GM12801 (cell line): ENCODE data around the gene CCSER1.

ENCODE experiments used
- TF ChIP-seq, protein P1 (sequence below): IDR thresholded peaks from one replicate; pipeline ENCODE4 v1.5.1; 2011; ENCODE audit warnings: control low read depth; ENCODE audit not compliant: insufficient read length; ENCODE audit errors: extremely low read depth

CCSER1 gene

DNA sequence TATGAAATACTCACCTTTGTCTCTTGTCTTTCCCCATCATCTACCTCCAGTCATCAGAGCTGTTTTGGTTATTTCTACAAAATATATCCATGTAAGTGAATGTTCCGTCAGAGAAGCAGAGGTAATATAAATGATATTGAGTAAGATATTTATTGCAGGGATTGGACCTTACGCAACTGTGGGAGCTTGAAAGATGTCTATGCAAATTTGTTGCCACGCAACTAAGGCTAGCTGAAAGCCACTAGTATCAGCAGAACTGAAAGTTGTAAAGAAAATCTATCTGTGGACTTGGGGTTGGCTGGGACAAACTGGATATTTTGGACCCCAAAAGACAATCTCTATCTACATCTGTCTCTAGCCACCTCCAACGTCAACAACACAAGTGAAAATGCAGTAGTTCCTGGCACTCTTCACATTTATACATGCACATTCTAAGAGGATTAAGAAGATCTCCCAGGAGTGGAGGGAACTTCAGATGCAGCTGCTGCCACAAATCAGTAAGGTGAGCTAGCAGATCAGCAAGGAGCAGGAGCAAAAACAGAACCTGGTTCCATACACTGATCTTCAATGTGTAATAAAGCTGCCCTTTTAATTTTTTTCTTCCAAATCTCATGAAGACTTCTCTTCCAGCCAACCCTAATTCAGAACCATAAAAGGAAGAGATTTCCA, 8.5 kb upstream of the CCSER1 start:
- TF ChIP-seq, protein P1, sequence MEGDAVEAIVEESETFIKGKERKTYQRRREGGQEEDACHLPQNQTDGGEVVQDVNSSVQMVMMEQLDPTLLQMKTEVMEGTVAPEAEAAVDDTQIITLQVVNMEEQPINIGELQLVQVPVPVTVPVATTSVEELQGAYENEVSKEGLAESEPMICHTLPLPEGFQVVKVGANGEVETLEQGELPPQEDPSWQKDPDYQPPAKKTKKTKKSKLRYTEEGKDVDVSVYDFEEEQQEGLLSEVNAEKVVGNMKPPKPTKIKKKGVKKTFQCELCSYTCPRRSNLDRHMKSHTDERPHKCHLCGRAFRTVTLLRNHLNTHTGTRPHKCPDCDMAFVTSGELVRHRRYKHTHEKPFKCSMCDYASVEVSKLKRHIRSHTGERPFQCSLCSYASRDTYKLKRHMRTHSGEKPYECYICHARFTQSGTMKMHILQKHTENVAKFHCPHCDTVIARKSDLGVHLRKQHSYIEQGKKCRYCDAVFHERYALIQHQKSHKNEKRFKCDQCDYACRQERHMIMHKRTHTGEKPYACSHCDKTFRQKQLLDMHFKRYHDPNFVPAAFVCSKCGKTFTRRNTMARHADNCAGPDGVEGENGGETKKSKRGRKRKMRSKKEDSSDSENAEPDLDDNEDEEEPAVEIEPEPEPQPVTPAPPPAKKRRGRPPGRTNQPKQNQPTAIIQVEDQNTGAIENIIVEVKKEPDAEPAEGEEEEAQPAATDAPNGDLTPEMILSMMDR, result no peak

DNA sequence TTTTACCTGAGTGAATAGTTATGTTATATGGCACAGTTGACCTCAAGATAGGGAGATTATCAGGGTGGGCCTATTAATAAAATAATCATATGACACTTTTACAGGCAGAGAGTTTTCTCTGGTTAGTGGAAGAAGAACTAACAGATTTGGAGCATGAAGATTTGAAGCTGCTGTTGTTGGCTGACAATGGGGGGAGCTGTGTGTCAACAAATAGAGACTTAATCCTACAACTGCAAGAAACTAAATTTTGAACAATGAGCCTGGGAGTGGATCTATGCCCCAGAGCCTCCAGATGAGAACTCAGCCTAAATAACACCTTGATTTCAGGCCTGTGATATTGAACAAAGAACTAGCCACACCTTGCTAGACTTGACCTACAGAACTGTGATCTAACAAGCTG, 7.2 kb upstream of the CCSER1 start:
- TF ChIP-seq, protein P1, result no peak

DNA sequence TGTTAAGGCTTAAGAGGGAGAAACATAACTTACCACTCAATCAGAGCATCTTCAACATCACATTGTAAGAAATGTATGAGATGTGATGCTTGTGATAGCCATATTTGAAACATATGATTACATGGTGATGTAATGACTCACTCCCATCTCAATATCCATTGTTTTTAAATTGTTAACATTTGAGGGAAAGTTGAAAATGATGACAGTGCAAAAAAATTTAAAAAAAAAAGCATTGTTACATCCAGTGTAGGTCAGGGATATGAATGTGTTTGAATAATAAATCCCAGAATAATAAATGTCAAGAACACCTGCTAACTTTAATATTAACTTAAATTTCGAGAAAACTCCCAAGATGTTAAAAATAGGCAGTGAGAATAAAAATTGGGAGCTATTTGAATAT, 6.4 kb upstream of the CCSER1 start:
- TF ChIP-seq, protein P1, result no peak

DNA sequence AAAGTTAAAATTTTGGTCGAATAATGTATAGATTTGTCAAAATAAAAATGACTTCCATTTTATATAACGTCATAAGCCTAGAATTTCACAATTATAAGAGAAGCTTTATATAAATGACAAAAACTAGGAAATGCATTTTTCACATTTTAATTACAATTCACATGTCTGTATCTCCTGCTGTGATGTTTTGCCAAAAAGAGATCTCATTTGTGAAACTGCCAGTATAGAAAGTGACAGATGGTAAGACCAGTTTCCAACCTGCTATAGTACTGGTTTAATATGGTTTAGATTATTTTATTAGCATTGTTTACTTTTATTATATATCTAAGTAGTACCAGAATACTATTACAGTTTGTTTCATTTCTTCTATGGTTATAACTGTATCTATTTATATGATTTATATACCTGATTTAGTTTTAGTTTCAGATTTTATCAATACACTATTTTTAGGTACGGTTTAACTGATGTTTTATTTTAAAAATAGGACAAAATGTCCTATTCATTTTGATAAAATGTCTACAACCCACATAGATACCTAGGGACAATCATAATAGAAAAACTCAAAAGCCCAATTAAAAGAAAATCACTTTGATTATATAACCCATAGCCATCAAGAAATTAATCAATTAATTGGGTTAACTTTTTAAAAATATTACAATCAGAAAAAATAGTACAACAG, 5.4 kb upstream of the CCSER1 start:
- TF ChIP-seq, protein P1, result no peak

DNA sequence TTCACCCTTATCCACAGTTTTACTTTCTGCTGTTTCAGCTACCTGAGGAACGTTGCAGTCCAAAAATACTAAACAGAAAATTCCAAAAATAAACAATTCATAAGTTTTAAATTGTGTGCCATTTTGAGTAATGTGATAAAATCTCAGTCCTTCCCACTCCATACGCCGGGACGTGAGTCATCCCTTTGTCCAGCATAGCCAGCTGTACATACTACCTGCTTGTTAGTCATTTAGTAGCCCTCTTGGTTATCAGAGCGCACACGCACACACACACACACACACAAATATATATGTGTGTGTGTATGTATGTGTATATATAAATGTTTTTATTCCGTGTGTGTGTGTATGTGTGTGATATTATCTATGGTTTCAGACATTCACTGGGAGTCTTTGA, 4.8 kb upstream of the CCSER1 start:
- TF ChIP-seq, protein P1, result no peak

DNA sequence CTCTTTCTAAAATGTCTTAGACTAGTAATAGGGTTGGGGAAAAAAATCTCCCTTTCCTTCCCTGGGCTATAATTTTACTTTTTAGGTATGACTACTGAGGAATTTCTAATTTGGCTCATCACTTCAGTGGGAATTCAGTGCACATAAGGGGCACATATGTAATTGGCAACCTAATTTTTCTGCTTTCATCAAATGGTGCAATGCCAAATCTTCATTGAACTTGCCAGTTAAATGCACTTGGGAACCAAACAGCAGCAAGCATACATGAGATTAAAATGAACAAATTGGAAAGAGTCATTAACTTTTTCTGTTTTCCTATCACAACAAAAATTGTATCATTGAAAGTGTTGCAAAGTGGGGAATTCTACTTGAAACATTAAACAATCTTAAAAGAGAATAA, 2.9 kb upstream of the CCSER1 start:
- TF ChIP-seq, protein P1, result no peak

DNA sequence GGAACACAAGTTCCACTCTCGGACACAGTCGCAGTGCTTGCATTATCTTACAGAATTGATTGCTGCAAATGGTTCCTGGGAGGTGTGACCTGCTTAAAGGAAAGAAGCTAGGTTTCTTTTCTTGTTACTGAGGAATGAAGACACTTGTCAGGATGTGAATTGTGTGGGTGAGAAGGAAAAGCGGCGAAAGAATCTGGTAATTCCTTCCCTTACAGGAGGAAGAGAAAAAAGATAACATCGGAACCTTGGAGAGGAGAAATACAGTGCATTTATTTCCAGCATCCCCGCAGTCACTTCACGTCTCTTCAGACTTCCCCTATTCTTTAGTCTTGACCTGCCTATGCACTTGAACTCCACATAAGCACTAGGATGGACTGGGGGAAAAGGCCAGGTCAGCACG, 389 bp upstream of the CCSER1 start:
- TF ChIP-seq, protein P1, result no peak
